ENCODE results near the gene CUL1. TPM values are rescaled to one million over a fixed set of nuclear protein-coding genes. Genes with fewer than 3 reads are reported as not detected.

Gene CUL1
- 34.5 and 40.7 TPM in 2 replicates for total RNA-seq

GRCh38 chr7:148698397-148699023, at the start of gene CUL1:
Gene CUL1, plus strand, starts transcription at chr7:148698903. Its CDS starts 31,220 bp downstream, at chr7:148730123.

Other genes starting within 250 kb of the CUL1 start
- gene C7orf33, start 108.1 kb upstream of the CUL1 start, total RNA-seq, result not detected in 2 replicates
- gene EZH2, start 185.4 kb downstream of the CUL1 start, total RNA-seq, result 0.68 and 2.0 TPM in 2 replicates